CD4-positive, CD25-positive, alpha-beta regulatory T cell (primary cell): ENCODE measurements around the gene RAP1GAP2. TPM values are rescaled to one million over a fixed set of nuclear protein-coding genes. Genes with fewer than 3 reads are reported as not detected.

ENCODE experiments used
- ATAC-seq, 2 donors: fragments of 150-1000 bp; cut with Tn5 transposase; one replicate each; pipeline ENCODE4 v1.10.0; 2021; ENCODE audit warnings: low read depth in 2 of 2, moderate number of reproducible peaks in 2 of 2, moderate library complexity in 1 of 2
- DNase-seq, 3 donors: peaks; one replicate each; pipeline versions ENCODE4 v3.0.0 to v3.0.0-alpha.2; 2012 to 2022; ENCODE audit warnings: mixed read lengths in 1 of 3
- H3K27ac ChIP-seq: one replicate; pipeline ENCODE4 v1.7.0; 2013; ENCODE audit warnings: mild to moderate bottlenecking, low read length; ENCODE audit not compliant: insufficient read depth, poor library complexity, severe bottlenecking
- H3K27me3 ChIP-seq: one replicate; pipeline ENCODE4 v1.7.0; 2013; ENCODE audit warnings: low read length; ENCODE audit not compliant: control insufficient read depth, insufficient read depth
- H3K36me3 ChIP-seq: one replicate; pipeline ENCODE4 v1.7.0; 2013; ENCODE audit warnings: mild to moderate bottlenecking, low read length, moderate library complexity; ENCODE audit not compliant: control insufficient read depth, insufficient read depth
- H3K4me1 ChIP-seq: 2 replicates; pipeline ENCODE4 v1.7.0; 2013; ENCODE audit warnings: mild to moderate bottlenecking, low read length; ENCODE audit not compliant: insufficient read depth, control insufficient read depth, poor library complexity, severe bottlenecking
- H3K4me3 ChIP-seq: one replicate; pipeline ENCODE4 v1.7.0; 2013; ENCODE audit warnings: low read depth, mild to moderate bottlenecking, low read length, moderate library complexity
- H3K9me3 ChIP-seq, 2 experiments: 1 replicate in 1 of 2; 2 replicates in 1 of 2; pipeline ENCODE4 v1.7.0; 2013; ENCODE audit warnings: low read length in 2 of 2, mild to moderate bottlenecking in 1 of 2, moderate library complexity in 1 of 2; ENCODE audit not compliant: control insufficient read depth in 2 of 2
- H3K27ac Mint-ChIP-seq, 3 donors: one replicate each; pipeline ENCODE4 v1.8.0; 2020 to 2022; ENCODE audit warnings: mild to moderate bottlenecking in 3 of 3, mixed read lengths in 3 of 3, moderate library complexity in 2 of 3
- H3K27me3 Mint-ChIP-seq: one replicate; pipeline ENCODE4 v1.8.0; 2022; ENCODE audit warnings: mild to moderate bottlenecking, mixed read lengths
- H3K36me3 Mint-ChIP-seq: one replicate; pipeline ENCODE4 v1.8.0; 2020; ENCODE audit warnings: mixed read lengths
- H3K4me1 Mint-ChIP-seq, 4 donors: one replicate each; pipeline ENCODE4 v1.8.0; 2020 to 2022; ENCODE audit warnings: mixed read lengths in 4 of 4, mild to moderate bottlenecking in 1 of 4
- H3K4me3 Mint-ChIP-seq, 4 donors: one replicate each; pipeline ENCODE4 v1.8.0; 2020 to 2022; ENCODE audit warnings: mild to moderate bottlenecking in 4 of 4, mixed read lengths in 4 of 4, moderate library complexity in 3 of 4
- H3K9me3 Mint-ChIP-seq, 7 donors: one replicate each; pipeline ENCODE4 v1.8.0; 2020 to 2022; ENCODE audit warnings: mixed read lengths in 7 of 7, mild to moderate bottlenecking in 3 of 7, moderate library complexity in 2 of 7
- polyA plus RNA-seq, 4 donors: library from polyadenylated mRNA; unstranded; fragments of 300-500 nt; fragmentation: Illumina TruSeq; gene quantifications; one replicate each; pipeline ENCODE4 v1.2.3, GENCODE V29; 2021
- total RNA-seq: library from RNA; stranded (reverse); gene quantifications from one replicate; pipeline ENCODE4 v1.2.3, GENCODE V29; 2022

RAP1GAP2 gene
- total RNA-seq = 87.6 TPM
- 1 to 10 TPM; 2.7 to 5.8 (median 4.8) TPM for polyA plus RNA-seq

GRCh38 chr17:2796164-2797125, at the start of gene RAP1GAP2:
Gene RAP1GAP2 (plus strand): TSS chr17:2796438. CDS start chr17:2796528, 90 bp downstream.
- Mint-ChIP-seq H3K4me1 (peaks cover 14 to 88% (median 52%) of the 10 kb centered on the region in 4 donors), H3K36me3 (peaks cover 13% of the 10 kb centered on the region), H3K4me3 (peak within 1 kb of the TSS; percentile 94 to 100 (median 96)), H3K27ac (peak within 1 kb of the TSS; percentile 79 to 94 (median 90)), H3K9me3 (peaks cover 0 to 2% (median 0%) of the 10 kb centered on the region in 7 donors), H3K27me3 (peaks cover 4% of the 10 kb centered on the region)
- Histone ChIP-seq H3K4me3 (peak within 1 kb of the TSS; percentile 84), H3K36me3 (peaks cover 2% of the 10 kb centered on the region), H3K27me3 (no peaks in the 10 kb centered on the region), H3K9me3 (no peaks in the 10 kb centered on the region), H3K4me1 (peaks cover 79% of the 10 kb centered on the region), H3K27ac (peak within 1 kb of the TSS; percentile 58)
- DNase-seq = peak; percentile 67 to 94 (median 81)
- ATAC-seq = peak; percentile 91 to 92

- Mint-ChIP-seq H3K36me3 (no peaks in the 10 kb centered on the region), H3K27me3 (peaks cover 62% of the 10 kb centered on the region)
Measured at GRCh38 chr17:2749058-2749783, 47.0 kb upstream of the RAP1GAP2 start, which contains the start of gene CCDC92B. Gene CCDC92B (minus strand): TSS chr17:2749652. CDS start chr17:2735145, 14,507 bp downstream.

GRCh38 chr17:2749784-2750181, 46.5 kb upstream of the RAP1GAP2 start:
- DNase-seq = peak; percentile 42 to 73 (median 65)

More at GRCh38 chr17:2749058-2749783, 47.0 kb upstream of the RAP1GAP2 start, which contains the start of gene CCDC92B:
- Mint-ChIP-seq H3K27ac (no peak within 1 kb of the TSS), H3K4me3 (no peak within 1 kb of the TSS), H3K9me3 (peaks cover 0 to 8% (median 0%) of the 10 kb centered on the region in 7 donors), H3K4me1 (peaks cover 0 to 2% (median 0%) of the 10 kb centered on the region in 4 donors)
- peaks cover 15% of the 10 kb centered on the region for H3K27me3 ChIP-seq
- ATAC-seq (no peak), DNase-seq (no peak)
- no peaks in the 10 kb centered on the region for H3K36me3 ChIP-seq
- H3K4me1 ChIP-seq = no peaks in the 10 kb centered on the region
- no peak within 1 kb of the TSS for H3K27ac ChIP-seq
- H3K4me3 ChIP-seq = no peak within 1 kb of the TSS
- H3K9me3 ChIP-seq = no peaks in the 10 kb centered on the region

GRCh38 chr17:2750721-2751120, 45.5 kb upstream of the RAP1GAP2 start:
- no peak overlapping the region for H3K27ac Mint-ChIP-seq
- no peaks in the 10 kb centered on the region for H3K9me3 ChIP-seq
- H3K27me3 Mint-ChIP-seq = peaks cover 63% of the 10 kb centered on the region
- no peaks in the 10 kb centered on the region for H3K4me1 ChIP-seq
- H3K4me1 Mint-ChIP-seq = peaks cover 0 to 7% (median 0%) of the 10 kb centered on the region in 4 donors
- no peak overlapping the region for H3K4me3 Mint-ChIP-seq
- H3K36me3 Mint-ChIP-seq = no peaks in the 10 kb centered on the region
- no peak for ATAC-seq
- H3K9me3 Mint-ChIP-seq = peaks cover 0 to 8% (median 0%) of the 10 kb centered on the region in 7 donors
- no peak for DNase-seq
- H3K36me3 ChIP-seq = no peaks in the 10 kb centered on the region
- peaks cover 9% of the 10 kb centered on the region for H3K27me3 ChIP-seq
- H3K4me3 ChIP-seq = no peak overlapping the region
- H3K27ac ChIP-seq = no peak overlapping the region

More at GRCh38 chr17:2749784-2750181, 46.5 kb upstream of the RAP1GAP2 start:
- peaks cover 0 to 8% (median 0%) of the 10 kb centered on the region in 7 donors for H3K9me3 Mint-ChIP-seq
- peak; percentile 86 to 89 for ATAC-seq
- no peaks in the 10 kb centered on the region for H3K36me3 Mint-ChIP-seq
- H3K27ac ChIP-seq = no peak overlapping the region
- H3K4me1 Mint-ChIP-seq = peaks cover 0 to 4% (median 0%) of the 10 kb centered on the region in 4 donors
- H3K4me3 Mint-ChIP-seq = no peak overlapping the region
- no peaks in the 10 kb centered on the region for H3K4me1 ChIP-seq
- peaks cover 12% of the 10 kb centered on the region for H3K27me3 ChIP-seq
- H3K27me3 Mint-ChIP-seq = peaks cover 63% of the 10 kb centered on the region
- no peaks in the 10 kb centered on the region for H3K36me3 ChIP-seq
- H3K9me3 ChIP-seq = no peaks in the 10 kb centered on the region
- no peak overlapping the region for H3K27ac Mint-ChIP-seq
- no peak overlapping the region for H3K4me3 ChIP-seq

- Mint-ChIP-seq H3K4me3 (no peak overlapping the region), H3K36me3 (no peaks in the 10 kb centered on the region), H3K9me3 (peaks cover 0 to 8% (median 0%) of the 10 kb centered on the region in 7 donors), H3K27me3 (peaks cover 65% of the 10 kb centered on the region), H3K27ac (no peak overlapping the region), H3K4me1 (peaks cover 0 to 13% (median under 1%) of the 10 kb centered on the region in 4 donors)
- Histone ChIP-seq H3K27ac (no peak overlapping the region), H3K4me1 (no peaks in the 10 kb centered on the region), H3K9me3 (no peaks in the 10 kb centered on the region), H3K36me3 (no peaks in the 10 kb centered on the region), H3K4me3 (no peak overlapping the region), H3K27me3 (peaks cover 8% of the 10 kb centered on the region)
- DNase-seq = no peak
- ATAC-seq = no peak
Measured at GRCh38 chr17:2751491-2751890, 44.7 kb upstream of the RAP1GAP2 start.

- H3K27me3 ChIP-seq = peaks cover 7% of the 10 kb centered on the region
- H3K27ac ChIP-seq = no peak overlapping the region
- Mint-ChIP-seq H3K27ac (no peak overlapping the region), H3K4me1 (peaks cover 0 to 14% (median under 1%) of the 10 kb centered on the region in 4 donors), H3K4me3 (peak overlapping the region in 1 of 4 donors; percentile 54), H3K36me3 (no peaks in the 10 kb centered on the region), H3K27me3 (peaks cover 66% of the 10 kb centered on the region), H3K9me3 (peaks cover 0 to 3% (median 1%) of the 10 kb centered on the region in 7 donors)
- no peaks in the 10 kb centered on the region for H3K4me1 ChIP-seq
- ATAC-seq (no peak), DNase-seq (no peak)
- no peaks in the 10 kb centered on the region for H3K9me3 ChIP-seq
- no peaks in the 10 kb centered on the region for H3K36me3 ChIP-seq
- H3K4me3 ChIP-seq = no peak overlapping the region
Measured at GRCh38 chr17:2755891-2756724, 40.1 kb upstream of the RAP1GAP2 start.

GRCh38 chr17:2758870-2759269, 37.4 kb upstream of the RAP1GAP2 start:
- no peaks in the 10 kb centered on the region for H3K36me3 Mint-ChIP-seq
- Histone ChIP-seq H3K27me3 (peaks cover 5% of the 10 kb centered on the region), H3K27ac (no peak overlapping the region), H3K36me3 (no peaks in the 10 kb centered on the region), H3K4me3 (no peak overlapping the region), H3K9me3 (no peaks in the 10 kb centered on the region), H3K4me1 (no peaks in the 10 kb centered on the region)
- H3K4me1 Mint-ChIP-seq = peaks cover 0 to 14% (median under 1%) of the 10 kb centered on the region in 4 donors
- H3K9me3 Mint-ChIP-seq = peaks cover 0 to 3% (median 0%) of the 10 kb centered on the region in 7 donors
- ATAC-seq = no peak
- peaks cover 67% of the 10 kb centered on the region for H3K27me3 Mint-ChIP-seq
- no peak for DNase-seq
- H3K4me3 Mint-ChIP-seq = no peak overlapping the region
- no peak overlapping the region for H3K27ac Mint-ChIP-seq
